NCI-H2107 treated with DMSO at 0.1 percent for 48 hours (cell line): ENCODE measurements around the gene ADGRL3.
"Not testable (repeated sequence)": the region's sequence is repeated elsewhere in the genome, so short reads cannot be mapped to it uniquely, and the experiment has no call there.

Experiments used
- DNase-seq: peaks from one replicate; lab custom pipeline; 2025; ENCODE audit not compliant: unreplicated experiment; lab: John Stamatoyannopoulos, UW

Gene ADGRL3

DNA sequence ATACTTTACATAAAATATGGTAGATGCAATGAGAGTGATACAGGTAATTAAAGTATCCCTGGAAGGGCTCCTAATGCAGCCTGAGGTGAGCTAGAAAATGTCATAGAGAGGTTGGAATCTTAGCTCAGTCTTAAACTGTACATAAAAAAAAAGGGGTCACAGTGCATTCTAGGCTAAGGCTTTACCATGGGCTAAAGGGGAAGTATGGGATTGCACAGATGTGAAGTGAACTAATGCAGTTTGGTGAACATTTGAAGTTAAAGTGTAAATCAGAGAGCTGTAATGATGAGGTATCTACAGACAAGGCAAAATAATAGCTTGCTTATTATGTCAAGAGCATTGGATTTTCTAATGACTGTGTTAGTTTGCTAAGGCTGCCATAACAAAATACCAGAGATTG is 405.9 kb downstream of the ADGRL3 start:
- no peak for DNase-seq

DNA sequence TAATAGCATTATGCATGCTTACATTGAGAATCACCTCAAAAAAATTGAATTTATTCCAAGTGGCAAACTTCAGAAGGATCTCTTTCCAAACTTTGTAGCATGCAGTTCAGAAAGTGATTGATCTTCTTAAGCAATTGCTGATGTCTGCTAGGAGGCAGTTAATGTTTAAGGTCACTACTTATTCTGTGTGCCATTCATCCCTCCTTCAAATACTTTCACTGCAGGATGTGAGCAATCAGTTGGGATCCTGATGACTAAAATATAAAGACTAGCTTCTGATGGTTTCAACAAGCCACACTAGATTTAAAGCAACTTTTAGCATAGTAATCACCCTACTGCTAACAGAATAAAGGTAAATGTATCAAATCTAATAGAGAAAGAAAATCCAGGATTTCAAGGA is 414.1 kb downstream of the ADGRL3 start:
- DNase-seq = no peak

GRCh38 chr4:61619528-61619927 is 419.4 kb downstream of the ADGRL3 start:
- no peak for DNase-seq

DNA sequence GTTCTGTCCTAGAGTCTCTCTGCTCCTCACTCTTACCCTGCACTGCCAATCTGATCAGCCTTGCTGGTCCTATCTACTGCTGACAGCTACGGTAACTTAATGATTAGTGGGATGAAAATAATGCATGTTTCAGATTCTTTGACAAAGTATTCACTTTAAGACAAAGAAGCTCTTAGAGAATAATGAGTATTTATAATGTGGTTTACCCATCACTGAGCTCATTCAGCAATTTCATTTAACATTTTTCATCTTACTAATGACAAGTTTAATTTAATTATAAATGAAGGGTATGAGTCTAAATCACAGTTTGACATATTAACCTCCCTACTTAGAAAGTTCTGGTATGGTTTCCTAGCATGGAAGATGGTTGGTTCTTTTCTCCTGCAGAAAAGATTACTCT is 428.2 kb downstream of the ADGRL3 start:
- DNase-seq = no peak

DNA sequence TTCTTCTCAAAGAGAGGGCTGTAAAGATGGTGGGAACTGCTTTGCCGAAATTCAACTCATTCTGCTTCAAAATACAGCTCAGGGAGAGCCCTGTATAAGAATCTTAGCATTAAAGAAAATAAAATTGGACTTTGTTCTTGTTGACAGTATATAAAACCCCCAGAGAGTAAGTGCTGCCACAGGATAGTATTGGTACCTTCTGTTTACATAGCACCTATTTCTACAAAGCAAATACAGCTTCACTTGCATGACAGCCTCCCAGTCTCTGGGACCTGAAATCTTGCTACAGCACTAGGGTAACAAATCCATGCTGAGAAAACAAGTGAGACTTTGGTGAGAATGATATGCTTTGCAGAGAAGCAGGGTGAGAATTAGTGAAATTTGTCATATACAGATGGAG is 428.6 kb downstream of the ADGRL3 start:
- DNase-seq = no peak

GRCh38 chr4:61630548-61630947 is 430.4 kb downstream of the ADGRL3 start:
- DNase-seq = no peak

DNA sequence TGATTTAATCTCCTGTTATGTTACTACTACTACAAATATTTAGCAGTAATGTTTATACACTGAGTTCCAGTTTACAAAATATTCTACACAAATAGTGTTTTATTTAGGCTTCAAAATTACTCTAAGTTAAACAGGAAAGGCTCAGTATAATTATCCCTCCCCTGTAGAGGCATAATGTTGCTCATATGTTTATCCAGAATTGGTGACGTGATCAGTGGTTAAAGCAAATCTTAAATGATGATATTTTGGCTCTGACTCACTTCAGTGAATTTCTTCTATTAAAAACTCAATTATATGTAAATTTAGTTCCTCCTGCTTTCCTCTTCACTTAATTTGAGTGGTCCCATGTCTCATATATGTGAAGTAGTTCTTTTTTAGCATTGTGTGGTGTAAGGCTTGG is 438.5 kb downstream of the ADGRL3 start:
- DNase-seq = no peak

GRCh38 chr4:61646746-61647350 is 446.7 kb downstream of the ADGRL3 start:
- not testable (repeated sequence) for DNase-seq

- DNase-seq = no peak
Measured at GRCh38 chr4:61648264-61648663, 448.1 kb downstream of the ADGRL3 start.

GRCh38 chr4:61657016-61657415 is 456.9 kb downstream of the ADGRL3 start:
- DNase-seq = no peak

- no peak for DNase-seq
Measured at GRCh38 chr4:61661960-61662359, 461.8 kb downstream of the ADGRL3 start.

- DNase-seq = no peak
Measured at GRCh38 chr4:61662362-61662761, 462.2 kb downstream of the ADGRL3 start.

DNA sequence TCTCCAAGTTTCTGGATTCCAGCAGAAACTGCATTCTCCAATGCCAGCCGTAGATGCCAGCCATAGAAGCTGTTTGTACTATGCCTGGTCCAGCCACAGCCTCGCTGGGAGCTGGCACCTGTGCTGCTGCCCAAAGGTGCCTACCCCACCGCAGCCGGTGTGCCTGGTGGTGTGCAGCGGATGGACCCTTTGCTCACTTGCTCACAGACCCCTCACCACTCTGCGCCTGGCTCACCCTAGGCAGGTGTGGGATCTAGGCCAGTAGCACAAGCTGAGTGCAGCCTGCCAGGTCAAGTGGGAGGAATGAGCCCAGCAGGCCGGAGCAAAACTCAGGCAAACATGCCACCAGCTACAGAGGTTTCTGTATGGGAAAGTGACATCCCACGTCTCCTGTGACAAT is 463.2 kb downstream of the ADGRL3 start:
- no peak for DNase-seq

DNA sequence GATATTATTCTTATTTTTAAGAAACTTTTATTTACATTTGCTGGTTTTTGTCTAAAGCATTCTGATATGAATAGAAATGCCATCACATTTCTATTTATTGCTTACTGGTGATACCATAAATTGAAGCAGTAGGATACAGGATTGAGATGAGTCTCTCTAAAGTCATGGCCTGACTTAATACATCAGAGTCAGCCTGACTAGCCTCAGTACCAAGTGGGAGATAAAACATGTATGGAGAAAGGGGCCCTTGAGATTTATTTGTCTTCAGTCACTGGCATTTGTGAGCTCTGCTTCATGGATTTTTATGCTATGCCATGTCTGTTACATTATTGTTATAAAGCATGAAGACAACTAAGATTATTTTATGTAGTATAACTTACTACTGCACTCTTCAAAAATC is 465.5 kb downstream of the ADGRL3 start:
- DNase-seq = no peak

DNA sequence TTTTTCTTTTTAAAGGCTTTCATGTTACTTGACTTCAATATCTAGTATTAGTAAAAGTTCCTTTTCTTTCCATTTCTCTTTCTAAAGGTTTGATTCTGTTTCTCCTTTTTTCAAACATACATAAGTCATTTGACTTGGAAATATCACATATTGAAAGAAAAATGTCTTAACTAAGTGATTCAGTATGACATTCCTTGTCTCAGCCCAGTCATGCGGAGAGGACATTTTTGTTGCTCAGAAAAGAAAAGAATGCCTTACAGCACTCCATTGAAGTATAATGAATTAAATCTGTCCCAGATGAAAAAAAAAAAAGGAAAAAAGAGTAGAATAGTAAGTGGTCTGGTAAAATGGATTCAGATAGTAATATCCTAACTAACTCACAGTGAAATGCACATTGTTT is 466.1 kb downstream of the ADGRL3 start:
- DNase-seq = no peak

DNA sequence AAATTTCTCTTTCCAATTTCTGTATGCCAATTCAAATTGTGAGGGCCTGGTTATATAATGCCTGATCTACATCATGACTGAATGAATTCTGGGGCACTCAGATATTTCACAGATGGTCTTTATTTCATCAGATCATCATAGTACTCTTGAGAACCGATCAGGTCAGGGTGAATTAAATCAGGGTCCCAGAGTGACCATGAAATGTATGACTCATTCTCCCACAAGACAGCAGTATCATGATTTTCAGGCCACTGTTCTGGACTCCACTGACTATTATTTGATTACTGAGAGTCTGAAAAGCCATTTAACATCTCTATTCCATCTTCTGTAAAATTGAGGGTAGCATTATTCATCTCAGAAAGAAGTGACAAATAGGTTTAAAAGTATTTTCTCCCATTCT is 471.5 kb downstream of the ADGRL3 start:
- DNase-seq = no peak

DNA sequence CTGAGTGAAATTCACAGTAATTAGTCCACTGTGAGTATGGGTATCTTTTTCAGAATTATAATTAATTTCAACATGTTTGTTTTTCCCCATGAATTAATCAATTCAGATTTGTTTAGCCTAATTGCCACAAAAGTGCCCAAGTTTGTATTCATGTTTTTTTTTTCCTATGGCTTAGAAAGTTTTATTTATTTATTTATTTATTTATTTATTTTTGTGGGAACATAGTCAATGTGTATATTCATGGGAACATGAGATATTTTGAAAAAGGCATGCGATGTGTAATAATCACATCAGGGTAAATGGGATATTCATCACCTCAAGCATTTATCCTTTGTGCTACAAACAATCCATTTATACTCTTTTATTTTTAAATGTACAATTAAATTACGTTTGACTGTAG is 475.3 kb downstream of the ADGRL3 start:
- no peak for DNase-seq

- DNase-seq = no peak
Measured at GRCh38 chr4:61678297-61678696, 478.2 kb downstream of the ADGRL3 start.

GRCh38 chr4:61693520-61693919 is 493.4 kb downstream of the ADGRL3 start:
- DNase-seq = no peak

DNA sequence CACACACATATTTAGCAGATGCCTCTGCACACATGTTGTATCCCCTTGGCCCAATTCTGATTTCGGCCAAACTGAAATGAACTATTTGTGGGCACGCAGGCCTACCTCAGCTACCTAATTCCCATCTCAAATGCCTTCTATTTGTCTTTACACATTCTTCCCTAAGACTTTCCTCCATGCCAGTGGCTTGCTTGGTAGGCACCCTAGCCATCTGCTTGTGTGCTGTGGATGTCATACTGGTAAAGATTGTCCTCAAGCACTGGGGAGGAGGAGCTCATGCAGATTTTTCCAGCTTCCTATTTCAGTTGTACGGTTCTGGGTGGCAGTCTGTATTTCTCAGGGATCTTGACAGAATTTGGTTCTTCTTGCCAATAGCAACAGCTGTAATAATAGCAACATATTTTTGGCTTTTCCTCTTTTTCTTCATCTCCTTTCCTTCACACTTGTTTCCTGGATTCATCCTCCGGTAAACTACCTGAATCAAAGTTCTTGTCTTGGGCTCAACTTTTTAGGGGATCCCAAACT is 514.3 kb downstream of the ADGRL3 start:
- DNase-seq = no peak

DNA sequence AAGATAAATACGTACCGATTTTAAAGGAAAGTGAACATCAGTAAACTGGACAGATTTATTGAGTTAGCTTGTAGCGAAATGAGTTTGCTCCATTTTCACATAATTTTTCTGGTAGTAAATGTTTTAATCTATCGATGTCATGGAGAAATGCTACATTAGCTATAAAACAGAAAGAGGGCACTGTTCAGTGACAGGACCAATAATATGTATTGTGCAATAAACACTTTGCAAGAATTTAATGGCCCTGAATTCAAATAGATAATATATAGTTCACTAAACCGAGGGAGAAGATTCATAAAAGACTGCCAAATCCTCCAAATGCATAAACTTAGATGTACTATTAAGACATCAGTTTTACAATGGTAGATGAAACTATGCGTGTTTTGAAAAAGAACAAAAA is 516.3 kb downstream of the ADGRL3 start:
- DNase-seq = no peak

- DNase-seq = no peak
Measured at GRCh38 chr4:61723492-61723891, 523.4 kb downstream of the ADGRL3 start.

DNA sequence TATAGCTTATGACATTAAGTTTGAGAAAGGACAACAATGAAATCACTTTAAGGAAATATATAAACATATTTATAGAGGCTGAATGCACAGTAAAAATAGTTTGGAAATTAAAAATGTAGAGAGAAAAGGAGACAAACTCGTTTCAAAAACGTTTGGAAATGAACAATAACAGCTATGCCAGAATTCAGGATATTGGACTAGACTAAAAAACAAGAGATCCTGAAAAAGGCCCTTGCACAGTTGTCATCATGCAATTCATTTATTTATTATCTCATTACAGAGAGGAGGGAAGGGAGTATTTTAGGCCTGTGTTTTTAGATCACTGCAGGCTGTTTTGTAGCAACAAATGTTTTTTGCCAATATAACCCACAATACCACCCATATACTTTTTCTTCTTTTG is 527.2 kb downstream of the ADGRL3 start:
- DNase-seq = no peak
